GM21723 (cell line): ENCODE data around the gene RBM45.
"Not testable (repeated sequence)": the region's sequence is repeated elsewhere in the genome, so short reads cannot be mapped to it uniquely, and the experiment has no call there.

Source experiments
- ATAC-seq: cut with Tn5 transposase; IDR thresholded peaks from one replicate; pipeline ENCODE4 v1.9.1; 2021; ENCODE audit warnings: mild to moderate bottlenecking, moderate library complexity; ENCODE audit not compliant: unreplicated experiment

The RBM45 gene

DNA sequence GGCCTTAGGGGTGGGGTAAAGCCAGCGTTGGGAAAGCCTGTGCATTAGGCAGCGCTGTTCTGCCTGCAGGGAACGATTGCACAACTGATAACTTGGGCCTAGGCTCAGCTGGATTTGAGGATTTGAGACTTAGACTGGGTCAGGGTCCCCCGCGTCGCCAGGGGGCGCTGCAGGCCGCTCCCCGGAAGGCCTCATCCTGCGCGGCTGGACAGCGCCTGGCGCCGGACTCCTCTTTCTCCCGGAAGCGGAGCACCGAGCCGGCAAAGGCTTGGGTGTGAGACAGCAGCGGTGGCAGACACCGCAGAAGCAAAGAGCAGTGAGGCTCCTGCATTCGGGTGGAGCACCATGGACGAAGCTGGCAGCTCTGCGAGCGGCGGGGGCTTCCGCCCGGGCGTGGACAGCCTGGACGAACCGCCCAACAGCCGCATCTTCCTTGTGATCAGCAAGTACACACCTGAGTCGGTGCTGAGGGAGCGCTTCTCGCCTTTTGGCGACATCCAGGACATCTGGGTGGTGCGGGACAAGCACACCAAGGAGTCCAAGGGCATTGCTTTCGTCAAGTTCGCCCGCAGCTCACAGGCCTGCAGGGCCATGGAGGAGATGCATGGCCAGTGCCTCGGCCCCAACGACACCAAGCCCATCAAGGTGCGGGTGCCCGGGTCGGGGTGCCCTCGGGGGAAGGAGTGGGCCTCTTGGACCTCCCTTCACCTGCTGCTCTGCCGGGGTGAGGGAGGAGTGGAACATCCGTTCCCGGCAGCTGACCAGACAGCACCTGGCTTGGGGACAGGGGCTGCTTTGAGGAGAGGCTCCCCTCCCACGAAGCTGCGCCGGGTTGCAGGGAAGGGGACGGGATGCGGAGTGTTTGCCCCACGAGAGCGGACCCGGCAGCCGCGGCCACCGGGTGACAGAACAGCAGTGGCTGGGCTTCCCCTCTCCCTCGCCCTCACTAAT, at the start of gene RBM45:
RBM45 (plus strand) TSS at position 236 of the 951 bp plus-strand sequence; CDS start at position 346, 110 bp downstream.
- peak; percentile 87 for ATAC-seq

DNA sequence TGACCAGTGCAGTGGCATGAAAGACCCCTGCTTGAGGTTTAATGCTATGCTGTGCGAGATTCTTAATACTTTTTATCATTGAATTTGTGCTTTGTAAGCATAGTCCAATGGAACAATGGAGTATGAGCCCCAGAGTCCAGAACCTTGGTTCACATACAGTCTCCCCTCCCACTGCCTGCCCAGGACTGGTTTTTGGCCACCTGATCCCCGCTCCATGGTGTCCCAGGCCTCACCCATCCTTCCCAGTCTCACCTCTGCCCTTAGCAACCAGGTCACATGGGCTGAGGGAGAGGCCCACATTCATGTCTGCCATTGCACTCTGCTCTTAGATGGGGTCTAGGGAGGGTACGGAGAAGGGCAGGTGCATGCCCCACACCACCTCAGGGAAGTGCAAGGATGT, 45.9 kb upstream of the RBM45 start:
- no peak for ATAC-seq

DNA sequence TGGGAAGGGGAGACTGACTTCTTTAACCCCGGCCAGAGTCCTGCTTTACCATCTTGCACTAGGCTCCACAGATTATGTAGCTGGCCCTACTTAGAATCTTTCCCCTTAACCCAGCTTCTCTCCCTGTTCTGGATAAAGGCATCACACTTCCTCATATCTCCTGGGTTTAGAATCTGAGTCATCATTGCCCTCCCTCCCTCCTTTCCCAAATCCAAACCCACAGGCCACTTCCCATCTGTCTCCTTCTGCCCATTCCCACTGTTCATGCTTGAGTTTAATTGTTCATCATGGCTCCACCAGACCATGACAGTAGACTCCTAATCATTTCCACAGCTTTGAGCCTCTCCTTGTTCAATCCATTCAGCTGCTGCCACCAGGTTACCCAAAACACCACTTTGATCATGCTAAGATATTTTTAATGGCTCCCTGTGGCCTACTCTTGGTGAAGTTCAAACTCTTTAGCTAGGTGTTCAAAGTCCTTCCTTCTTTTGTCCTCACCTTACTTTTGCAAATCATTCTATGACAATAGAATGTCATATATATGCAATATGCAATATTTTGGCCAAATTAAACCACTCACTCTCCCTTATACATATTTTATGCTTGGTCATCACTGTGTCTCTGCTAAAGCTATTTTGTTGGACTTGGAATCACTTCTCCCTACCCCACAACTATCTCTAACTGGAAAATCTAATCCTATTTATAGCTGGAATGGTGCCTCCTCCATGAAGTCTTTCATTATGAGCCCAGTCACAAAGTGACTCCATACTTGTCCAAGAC, 45.2 kb upstream of the RBM45 start:
- ATAC-seq, result no peak

- ATAC-seq, result no peak
These were observed 43.3 kb upstream of the RBM45 start for GRCh38 chr2:178068823-178069454.

DNA sequence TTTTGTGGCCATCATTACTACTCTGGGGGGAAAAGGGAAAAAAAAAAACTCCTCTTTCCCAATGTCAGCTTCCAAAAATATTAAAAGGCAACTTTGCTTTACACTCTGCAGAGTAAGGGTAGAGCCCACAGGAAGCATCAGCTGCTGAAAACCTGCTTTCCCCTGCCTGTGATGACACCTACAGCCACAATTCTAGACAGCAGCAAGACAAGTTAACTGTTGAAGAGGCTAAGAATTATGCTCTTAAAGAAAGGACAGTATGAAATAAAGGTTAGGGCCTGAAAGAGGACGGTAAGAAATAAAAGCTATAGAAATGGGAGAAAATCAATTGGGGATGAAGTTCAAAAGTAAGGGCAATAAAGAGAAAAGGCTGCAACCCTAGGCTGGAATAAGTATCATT, 42.7 kb upstream of the RBM45 start:
- ATAC-seq, result no peak

DNA sequence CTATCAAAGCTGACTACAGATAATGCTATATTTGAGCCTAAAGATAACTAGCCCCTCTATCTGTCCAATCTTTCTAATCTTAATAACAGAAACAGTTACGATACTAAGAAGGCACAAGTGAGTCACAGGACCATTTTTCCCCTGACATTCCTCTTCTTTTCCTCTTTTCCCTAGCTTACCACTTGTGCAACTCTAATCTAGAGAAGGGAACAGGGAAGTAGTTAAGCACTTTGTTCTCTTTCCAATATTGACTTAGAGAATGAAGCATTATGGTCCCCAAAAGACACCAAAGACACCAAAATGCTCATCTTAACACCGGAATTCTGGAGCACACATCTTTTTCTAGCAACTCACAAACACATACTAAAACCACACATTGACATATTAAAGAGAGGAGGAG, 41.4 kb upstream of the RBM45 start:
- ATAC-seq, result no peak

DNA sequence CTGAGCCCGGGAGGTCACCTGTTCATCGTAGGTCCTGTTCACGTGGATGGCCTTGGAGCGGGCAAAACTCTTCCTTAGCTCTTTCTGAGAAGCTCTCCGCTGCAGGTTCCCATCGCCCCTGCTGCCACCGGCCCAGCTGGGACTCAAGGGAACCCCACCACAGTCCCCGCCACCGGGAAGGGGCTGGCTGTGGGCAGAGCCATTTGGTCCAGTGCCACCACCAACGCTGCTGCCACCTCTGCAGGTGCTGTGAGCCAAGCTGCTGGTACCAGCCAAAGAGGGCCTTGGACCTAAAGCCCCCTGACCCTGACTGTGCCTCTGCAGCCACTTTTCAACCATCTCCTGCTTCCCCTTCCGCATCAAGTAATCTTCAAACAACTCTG, 40.2 kb upstream of the RBM45 start:
- no peak for ATAC-seq

DNA sequence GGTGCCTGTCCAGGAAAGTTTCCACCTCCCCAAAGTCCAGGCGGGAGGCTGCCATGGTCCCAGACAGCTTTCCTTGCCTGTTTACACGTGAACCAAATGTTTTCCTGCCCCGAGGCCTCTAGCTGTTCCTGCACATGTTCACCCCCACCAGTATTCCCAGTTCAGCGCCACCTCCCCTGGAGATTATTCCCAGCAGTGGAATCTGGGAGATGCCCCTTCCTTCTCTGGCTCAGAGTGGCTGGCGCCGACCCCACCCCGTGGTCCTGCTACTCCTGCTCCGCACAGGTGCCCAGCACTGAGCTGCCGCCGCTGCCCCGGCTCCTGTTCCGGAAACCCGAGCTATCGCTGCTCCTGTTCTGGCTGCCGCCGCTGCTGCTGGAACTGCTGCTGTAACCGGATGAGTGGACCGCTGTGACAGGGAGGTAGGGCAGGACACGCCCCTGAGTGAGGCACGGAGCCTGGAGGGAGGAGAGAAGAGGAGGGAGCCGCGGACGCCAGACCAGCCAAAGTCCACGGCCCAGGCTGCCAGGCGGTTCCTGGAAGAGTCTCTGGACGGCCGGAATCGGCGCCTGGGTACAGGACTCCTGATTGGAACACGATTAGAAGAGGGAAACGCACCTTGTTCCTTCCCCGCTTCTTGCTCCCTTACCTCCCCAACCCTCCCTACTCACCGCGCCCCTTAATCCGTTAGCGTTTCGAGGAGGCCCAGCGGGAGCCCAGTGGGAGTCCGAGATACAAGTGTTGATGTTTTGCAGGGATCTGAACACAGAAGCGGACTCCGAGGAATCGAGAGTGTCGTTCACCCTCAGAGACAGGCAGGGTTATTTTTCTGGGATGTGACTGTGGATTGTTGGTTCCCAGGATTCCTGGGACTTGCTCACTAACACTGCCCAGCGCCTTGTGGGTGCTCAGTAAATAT, 39.6 kb upstream of the RBM45 start, which contains the start of gene PDE11A:
PDE11A (minus strand) TSS at position 395 of the 919 bp plus-strand sequence; CDS start at position 55, 340 bp downstream.
- ATAC-seq, result peak; percentile 86

DNA sequence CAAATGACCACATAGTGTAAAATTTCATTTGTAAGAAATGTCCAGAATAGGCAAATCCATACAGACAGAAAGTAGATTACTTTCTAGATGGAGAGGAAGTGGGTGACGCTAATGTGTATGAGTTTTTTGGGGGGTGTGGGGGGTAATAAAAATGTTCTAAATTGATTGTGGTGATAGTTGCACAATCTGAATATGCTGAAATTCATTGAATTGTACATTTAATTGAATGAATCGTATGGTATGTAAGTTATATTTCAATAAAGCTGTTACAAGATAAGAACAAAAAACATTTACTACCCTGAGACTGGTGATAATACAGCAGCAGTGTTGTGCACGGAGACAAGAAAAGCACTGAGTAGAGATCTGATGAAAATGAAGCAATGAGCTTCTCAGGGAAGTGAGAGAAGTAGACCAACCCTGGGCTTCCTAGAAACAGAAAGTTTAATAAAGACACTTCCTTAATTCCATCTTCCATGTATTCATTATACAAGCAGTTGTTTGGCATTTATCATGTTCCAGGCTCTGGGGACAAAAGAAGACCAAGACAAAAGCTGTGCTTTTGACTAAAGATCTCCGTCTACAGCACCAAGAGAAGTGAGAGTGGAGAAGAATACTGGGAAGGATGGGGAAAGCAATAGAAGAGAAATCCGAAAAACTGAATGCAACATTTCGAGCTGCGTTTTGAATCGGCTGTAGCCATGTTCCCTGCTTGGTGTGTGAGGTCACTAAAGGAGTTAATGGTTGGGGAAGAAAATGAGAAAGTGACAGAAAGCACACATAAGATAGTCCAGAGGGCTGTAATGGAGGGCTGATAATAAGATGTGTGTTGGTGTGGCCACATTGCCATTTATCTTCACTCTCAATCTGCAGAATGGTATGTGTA, 37.9 kb upstream of the RBM45 start:
- ATAC-seq, result no peak

- no peak for ATAC-seq
These were observed 37.3 kb upstream of the RBM45 start for GRCh38 chr2:178075006-178075326.

DNA sequence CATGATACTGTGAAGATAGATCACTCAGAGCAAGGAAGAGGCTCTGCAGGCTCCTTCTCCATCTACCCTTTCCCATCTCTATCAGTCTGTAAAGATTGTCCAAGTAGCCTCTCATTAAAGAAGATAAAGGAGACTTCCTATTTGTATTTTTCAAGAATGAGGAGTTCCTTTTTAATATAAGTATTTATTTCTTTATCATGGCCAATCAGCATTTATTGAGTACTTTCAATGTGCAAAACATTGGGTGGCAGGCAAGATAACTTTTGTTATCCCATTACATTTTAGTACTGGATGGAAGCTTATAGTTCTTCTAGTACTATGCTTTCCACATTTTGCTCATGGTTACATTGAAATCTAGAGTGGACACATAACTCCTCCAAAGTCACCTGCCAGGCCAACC, 36.1 kb upstream of the RBM45 start:
- ATAC-seq, result no peak

GRCh38 chr2:178079279-178079678, 33.0 kb upstream of the RBM45 start:
- ATAC-seq, result not testable (repeated sequence)

DNA sequence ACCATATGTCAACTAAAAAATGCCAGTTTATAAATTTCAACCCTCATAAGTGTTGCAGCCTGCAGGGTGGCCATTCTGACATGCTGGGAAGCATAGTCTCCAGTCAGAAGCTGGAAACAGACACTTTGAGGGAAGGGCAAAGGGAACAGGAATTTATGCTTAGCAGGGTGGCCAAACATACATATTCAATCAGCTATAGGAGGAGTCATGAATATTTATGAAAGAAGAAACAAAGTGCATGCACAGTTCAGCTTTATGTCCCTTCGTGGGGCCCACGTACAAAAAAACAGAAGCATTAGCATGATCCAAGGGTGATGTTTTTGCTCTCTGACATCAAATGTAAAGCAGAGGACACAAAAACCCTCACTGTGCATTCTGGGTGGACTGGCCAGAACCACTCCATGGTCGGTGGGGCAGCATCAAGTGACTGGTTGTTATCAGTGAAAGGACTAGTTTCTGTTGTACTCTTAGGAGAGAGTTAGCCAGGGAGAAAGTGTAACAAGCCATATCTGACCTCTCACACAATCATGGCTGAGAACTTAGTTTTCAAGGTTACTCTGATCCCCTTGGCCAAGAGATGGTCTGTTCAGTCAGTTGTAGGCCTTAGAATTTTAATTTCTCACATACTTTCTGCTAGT, 29.7 kb upstream of the RBM45 start:
- ATAC-seq, result no peak

DNA sequence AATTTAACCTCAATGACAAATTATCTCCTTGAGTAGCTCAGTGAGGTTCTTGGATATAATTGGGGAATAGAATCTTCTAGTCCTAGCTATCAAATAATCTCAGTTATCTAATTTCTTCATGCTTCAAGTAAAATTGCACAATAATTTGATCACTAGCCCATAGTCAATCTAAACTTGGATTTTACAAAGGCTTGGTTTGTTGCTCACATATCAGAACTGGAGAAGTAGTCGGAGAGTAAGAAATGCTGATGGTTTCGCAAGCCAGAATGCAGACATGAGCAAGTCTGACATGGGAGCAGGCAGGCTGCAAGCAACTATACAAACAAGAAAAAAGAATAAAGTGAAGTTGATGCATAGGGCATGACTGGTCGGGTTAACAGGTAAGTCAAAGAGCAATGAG, 28.0 kb upstream of the RBM45 start:
- no peak for ATAC-seq

GRCh38 chr2:178088774-178089270, 23.4 kb upstream of the RBM45 start:
- ATAC-seq, result no peak

- ATAC-seq, result no peak
These were observed 18.8 kb upstream of the RBM45 start for GRCh38 chr2:178093471-178093870.

- no peak for ATAC-seq
These were observed 10.7 kb upstream of the RBM45 start for GRCh38 chr2:178101321-178102079.

- no peak for ATAC-seq
These were observed 6.7 kb upstream of the RBM45 start for GRCh38 chr2:178105566-178105965.
